K562 (cell line): Measurements from ENCODE around the gene EHBP1L1. TPM values are rescaled to one million over a fixed set of nuclear protein-coding genes. Genes with fewer than 3 reads are reported as not detected.

Source experiments
- BRD9 ChIP-seq: fragments of 450-650 bp; IDR thresholded peaks from 2 replicates; pipeline ENCODE4 v1.6.1; 2018; ENCODE audit warnings: low read depth; ENCODE audit not compliant: partially characterized antibody
- BRF1 ChIP-seq: IDR thresholded peaks from 3 replicates; pipeline ENCODE4 v1.6.1; 2011; ENCODE audit warnings: borderline replicate concordance, mild to moderate bottlenecking; ENCODE audit not compliant: insufficient read length; ENCODE audit errors: extremely low read depth
- EP400 ChIP-seq: fragments of 450-650 bp; IDR thresholded peaks from 2 replicates; pipeline ENCODE4 v1.6.1; 2017; ENCODE audit warnings: antibody characterized with exemption, mild to moderate bottlenecking, moderate library complexity
- FOXA1 ChIP-seq: fragments of 450-650 bp; IDR thresholded peaks from 2 replicates; pipeline ENCODE4 v1.6.1; 2016; ENCODE audit warnings: mild to moderate bottlenecking, borderline replicate concordance
- HDAC2 ChIP-seq: fragments of 450-650 bp; IDR thresholded peaks from 2 replicates; pipeline ENCODE4 v1.6.1; 2016; ENCODE audit warnings: mild to moderate bottlenecking
- KLF1 ChIP-seq: fragments of 450-650 bp; IDR thresholded peaks from 2 replicates; pipeline ENCODE4 v1.6.1; 2016; ENCODE audit warnings: missing genetic modification characterization, missing compliant biosample characterization
- NR2F6 ChIP-seq: fragments of 450-650 bp; formaldehyde crosslinking; IDR thresholded peaks from 2 replicates; pipeline ENCODE4 v1.4.0; 2020; ENCODE audit warnings: mild to moderate bottlenecking
- NUFIP1 ChIP-seq: fragments of 450-650 bp; IDR thresholded peaks from 2 replicates; pipeline ENCODE4 v1.6.1; 2018; ENCODE audit not compliant: partially characterized antibody
- PYGO2 ChIP-seq: fragments of 450-650 bp; IDR thresholded peaks from 2 replicates; pipeline ENCODE4 v1.6.1; 2016; ENCODE audit warnings: mild to moderate bottlenecking, missing genetic modification characterization, moderate library complexity, missing compliant biosample characterization
- SMAD2 ChIP-seq: fragments of 150-350 bp; IDR thresholded peaks from 2 replicates; pipeline ENCODE4 v1.6.1; 2014; ENCODE audit warnings: low read depth, mild to moderate bottlenecking, low read length
- TARDBP ChIP-seq: fragments of 450-650 bp; IDR thresholded peaks from 2 replicates; pipeline ENCODE4 v1.6.1; 2016
- TFAP4 ChIP-seq: sonication (generic); formaldehyde crosslinking; IDR thresholded peaks from 2 replicates; pipeline ENCODE4 v1.8.0; 2022; ENCODE audit warnings: missing genetic modification reagents, mild to moderate bottlenecking, moderate library complexity, borderline replicate concordance
- TSC22D4 ChIP-seq: fragments of 450-650 bp; IDR thresholded peaks from 2 replicates; pipeline ENCODE4 v1.6.1; 2016; ENCODE audit warnings: missing genetic modification characterization, missing biosample characterization, control low read depth
- ZNF134 ChIP-seq: fragments of 250-450 bp; sonication (Bioruptor Pico); conservative IDR thresholded peaks from 2 replicates; pipeline ENCODE4 v1.4.0; 2020
- ZNF584 ChIP-seq: fragments of 200-800 bp; sonication (Bioruptor generic); IDR thresholded peaks from 2 replicates; pipeline ENCODE4 v1.6.1; 2016; ENCODE audit warnings: low read depth, mild to moderate bottlenecking, missing genetic modification characterization, missing compliant biosample characterization
- polyA plus RNA-seq, 8 experiments: library from polyadenylated mRNA; depleted of rRNA in 4 of 8; stranded (reverse) in 5 of 8; unstranded in 3 of 8; fragments of >200 nt; fragmentation: Nextera tagmentation in 2 of 8; fragmentation: Illumina TruSeq in 1 of 8; extraction: Ambion mirVana in 2 of 8; extraction: Trizol in 1 of 8; gene quantifications; 2 replicates each; pipeline versions ENCODE4 v1.2.1 to v1.2.3, GENCODE V29; 2011 to 2014; ENCODE audit warnings: inconsistent platforms in 1 of 8, missing spikeins in 1 of 8
- total RNA-seq, 7 experiments: library from RNA; depleted of rRNA in 6 of 7; stranded (reverse); fragments of >200 nt in 6 of 7; fragmentation: Illumina TruSeq in 2 of 7; extraction: Trizol in 2 of 7; gene quantifications; 2 replicates each; pipeline versions ENCODE4 v1.2.1 to v1.2.3, GENCODE V29; 2011 to 2021; ENCODE audit warnings: low replicate concordance in 1 of 7
- TF ChIP-seq, protein P1 (sequence below): fragments of 450-650 bp; formaldehyde crosslinking; IDR thresholded peaks from 2 replicates; pipeline ENCODE4 v1.4.0; 2020; ENCODE audit warnings: mild to moderate bottlenecking, moderate library complexity

EHBP1L1 gene
- total and polyA plus RNA-seq, 9 of the 15 experiments (the other 6 are each of a cell fraction or from before 2014, with no cell fraction given), result 0.03 to 87.1 (median 26.3) TPM

GRCh38 chr11:65588199-65589054 is 12.6 kb downstream of the EHBP1L1 start (continued):
- TF ChIP-seq ZNF584, result no peak
- peak; percentile 65; the same call in 1 of the 2 replicates for TF ChIP-seq TARDBP
- TF ChIP-seq ZNF134 (CRISPR knock-in tag), result no peak
- peak; percentile 35; the same call in 1 of the 2 replicates for TF ChIP-seq TFAP4 (CRISPR knock-in tag)
- TF ChIP-seq HDAC2, result no peak
- no peak for TF ChIP-seq PYGO2 (tag)
- TF ChIP-seq SMAD2, result no peak
- TF ChIP-seq KLF1 (tag), result no peak
- TF ChIP-seq, protein P1, sequence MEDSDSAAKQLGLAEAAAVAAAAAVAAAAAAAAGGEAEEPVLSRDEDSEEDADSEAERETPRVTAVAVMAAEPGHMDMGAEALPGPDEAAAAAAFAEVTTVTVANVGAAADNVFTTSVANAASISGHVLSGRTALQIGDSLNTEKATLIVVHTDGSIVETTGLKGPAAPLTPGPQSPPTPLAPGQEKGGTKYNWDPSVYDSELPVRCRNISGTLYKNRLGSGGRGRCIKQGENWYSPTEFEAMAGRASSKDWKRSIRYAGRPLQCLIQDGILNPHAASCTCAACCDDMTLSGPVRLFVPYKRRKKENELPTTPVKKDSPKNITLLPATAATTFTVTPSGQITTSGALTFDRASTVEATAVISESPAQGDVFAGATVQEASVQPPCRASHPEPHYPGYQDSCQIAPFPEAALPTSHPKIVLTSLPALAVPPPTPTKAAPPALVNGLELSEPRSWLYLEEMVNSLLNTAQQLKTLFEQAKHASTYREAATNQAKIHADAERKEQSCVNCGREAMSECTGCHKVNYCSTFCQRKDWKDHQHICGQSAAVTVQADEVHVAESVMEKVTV, result peak; percentile 51; the same call in 1 of the 2 replicates
- no peak for TF ChIP-seq NR2F6 (CRISPR knock-in tag)
- no peak for TF ChIP-seq BRF1
- TF ChIP-seq FOXA1, result no peak
- TF ChIP-seq EP400, result no peak
- no peak for TF ChIP-seq TSC22D4
- no peak for TF ChIP-seq BRD9
- TF ChIP-seq NUFIP1, result no peak
